22Rv1 (cell line): ENCODE results near the gene SERPINB6.
"Not testable (repeated sequence)": the region's sequence is repeated elsewhere in the genome, so short reads cannot be mapped to it uniquely, and the experiment has no call there.

ENCODE experiments used
- H3K27ac ChIP-seq: fragments of 450-650 bp; 2 replicates; pipeline ENCODE4 v1.5.1; 2017
- CTCF ChIP-seq: fragments of 450-650 bp; IDR thresholded peaks from 2 replicates; pipeline ENCODE4 v1.5.1; 2017; ENCODE audit warnings: mild to moderate bottlenecking
- ZFX ChIP-seq: fragments of 450-650 bp; IDR thresholded peaks from 2 replicates; pipeline ENCODE4 v1.6.1; 2017; ENCODE audit warnings: antibody characterized with exemption, borderline replicate concordance

Gene SERPINB6

GRCh38 chr6:2931970-2932748, 39.2 kb downstream of the SERPINB6 start:
- H3K27ac ChIP-seq: no peak overlapping the region
- TF ChIP-seq ZFX (no peak), CTCF (peak; percentile 99)

GRCh38 chr6:2931055-2931454, 40.3 kb downstream of the SERPINB6 start:
- no peak for TF ChIP-seq CTCF
- TF ChIP-seq ZFX: no peak
- H3K27ac ChIP-seq: no peak overlapping the region

- H3K27ac ChIP-seq: not testable (repeated sequence)
Observed at GRCh38 chr6:2927931-2928330, 43.4 kb downstream of the SERPINB6 start.

GRCh38 chr6:2925842-2926747, 45.3 kb downstream of the SERPINB6 start:
- H3K27ac ChIP-seq: not testable (repeated sequence)

GRCh38 chr6:2921520-2922115, 49.7 kb downstream of the SERPINB6 start:
- TF ChIP-seq CTCF (no peak), ZFX (no peak)
- no peak overlapping the region for H3K27ac ChIP-seq

GRCh38 chr6:2920671-2921112, 50.7 kb downstream of the SERPINB6 start:
- no peak overlapping the region for H3K27ac ChIP-seq
- no peak for TF ChIP-seq CTCF
- TF ChIP-seq ZFX: no peak

- no peak for TF ChIP-seq CTCF
- TF ChIP-seq ZFX: no peak
- no peak overlapping the region for H3K27ac ChIP-seq
Observed at GRCh38 chr6:2919886-2920285, 51.5 kb downstream of the SERPINB6 start.

GRCh38 chr6:2919401-2919800, 52.0 kb downstream of the SERPINB6 start:
- H3K27ac ChIP-seq: no peak overlapping the region
- TF ChIP-seq ZFX (no peak), CTCF (no peak)
